CD8-positive, alpha-beta memory T cell (primary cell): Measurements from ENCODE around the gene SAXO1. TPM values are rescaled to one million over a fixed set of nuclear protein-coding genes. Genes with fewer than 3 reads are reported as not detected.

Experiments
- CTCF ChIA-PET: fragments of 350-600 bp; sonication (Branson Sonifier 250); formaldehyde crosslinking; loops from one replicate; lab custom pipeline; 2021; ENCODE audit warnings: antibody characterized with exemption; lab: Charles Lee
- POLR2A ChIA-PET: fragments of 350-600 bp; sonication (Branson Sonifier 250); formaldehyde crosslinking; loops from one replicate; lab custom pipeline; 2021; ENCODE audit warnings: antibody characterized with exemption; lab: Charles Lee
- DNase-seq, 5 donors: peaks; one replicate each; pipeline versions ENCODE4 v3.0.0 to v3.0.0-alpha.2; 2020 to 2022; ENCODE audit warnings: mixed read lengths in 1 of 5
- H3K27ac ChIP-seq: one replicate; pipeline ENCODE4 v1.7.0; 2013; ENCODE audit warnings: low read depth, mild to moderate bottlenecking, low read length, moderate library complexity
- H3K27me3 ChIP-seq: 2 replicates; pipeline ENCODE4 v1.7.0; 2013; ENCODE audit warnings: low read length, mild to moderate bottlenecking; ENCODE audit not compliant: insufficient read depth, poor library complexity, severe bottlenecking
- H3K36me3 ChIP-seq: 2 replicates; pipeline ENCODE4 v1.7.0; 2013; ENCODE audit warnings: mild to moderate bottlenecking, low read length, moderate library complexity; ENCODE audit not compliant: insufficient read depth
- H3K4me1 ChIP-seq: 2 replicates; pipeline ENCODE4 v1.7.0; 2013; ENCODE audit warnings: mild to moderate bottlenecking, low read length, moderate library complexity; ENCODE audit not compliant: insufficient read depth
- H3K4me3 ChIP-seq: 2 replicates; pipeline ENCODE4 v1.7.0; 2013; ENCODE audit warnings: mild to moderate bottlenecking, low read length
- H3K9me3 ChIP-seq: 2 replicates; pipeline ENCODE4 v1.7.0; 2013; ENCODE audit warnings: mild to moderate bottlenecking, low read length
- H3K27ac Mint-ChIP-seq, 8 donors: one replicate each; pipeline ENCODE4 v1.8.0; 2020 to 2021; ENCODE audit warnings: mixed read lengths in 8 of 8, mild to moderate bottlenecking in 6 of 8, inconsistent platforms in 3 of 8, moderate library complexity in 3 of 8
- H3K27me3 Mint-ChIP-seq, 2 donors: one replicate each; pipeline ENCODE4 v1.8.0; 2020 to 2021; ENCODE audit warnings: mixed read lengths in 2 of 2, mild to moderate bottlenecking in 1 of 2, moderate library complexity in 1 of 2
- H3K36me3 Mint-ChIP-seq, 3 donors: one replicate each; pipeline ENCODE4 v1.8.0; 2020 to 2021; ENCODE audit warnings: mixed read lengths in 3 of 3, inconsistent platforms in 1 of 3, mild to moderate bottlenecking in 1 of 3
- H3K4me1 Mint-ChIP-seq, 3 donors: one replicate each; pipeline ENCODE4 v1.8.0; 2020 to 2021; ENCODE audit warnings: mixed read lengths in 3 of 3, inconsistent platforms in 1 of 3, mild to moderate bottlenecking in 1 of 3
- H3K4me3 Mint-ChIP-seq, 7 donors: one replicate each; pipeline ENCODE4 v1.8.0; 2020 to 2021; ENCODE audit warnings: mixed read lengths in 7 of 7, mild to moderate bottlenecking in 6 of 7, moderate library complexity in 4 of 7, inconsistent platforms in 2 of 7
- H3K9me3 Mint-ChIP-seq, 5 donors: one replicate each; pipeline ENCODE4 v1.8.0; 2020 to 2022; ENCODE audit warnings: mixed read lengths in 5 of 5, mild to moderate bottlenecking in 3 of 5, moderate library complexity in 2 of 5, inconsistent platforms in 1 of 5
- polyA plus RNA-seq: library from polyadenylated mRNA; unstranded; fragments of 300-500 nt; fragmentation: Illumina TruSeq; gene quantifications from one replicate; pipeline ENCODE4 v1.2.3, GENCODE V29; 2021
- total RNA-seq, 2 experiments: library from RNA; stranded (reverse); gene quantifications; one replicate each; pipeline ENCODE4 v1.2.3, GENCODE V29; 2021

The SAXO1 gene
- total and polyA plus RNA-seq, 3 experiments from 2014 or later, result not detected

DNA sequence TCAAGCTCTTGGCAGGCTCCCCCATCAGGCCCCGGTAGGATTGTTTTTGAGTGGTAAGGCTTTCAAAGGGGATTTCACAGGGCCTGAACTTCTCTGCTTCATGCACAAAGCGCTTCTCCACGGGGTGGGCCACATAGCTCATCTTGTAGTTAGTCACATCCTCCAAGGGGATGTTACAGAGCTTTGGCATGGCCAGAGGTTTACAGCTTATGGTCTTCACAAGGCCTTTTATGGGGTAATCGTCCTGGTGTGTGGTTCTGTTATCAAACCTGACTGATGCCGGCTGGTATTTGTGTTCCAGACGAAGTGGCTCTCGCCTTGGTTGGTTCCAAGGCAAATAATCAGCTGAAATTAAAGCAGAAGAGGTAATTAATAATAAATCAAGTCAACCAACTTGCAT is 104.3 kb downstream of the SAXO1 start:
- POLR2A ChIA-PET, result no interaction called here
- no peak for DNase-seq
- peaks cover 0 to 3% of the 10 kb centered on the region in 2 donors for H3K27me3 Mint-ChIP-seq
- Histone ChIP-seq H3K9me3 (no peaks in the 10 kb centered on the region), H3K36me3 (no peaks in the 10 kb centered on the region), H3K4me1 (no peaks in the 10 kb centered on the region), H3K27me3 (no peaks in the 10 kb centered on the region), H3K4me3 (no peak overlapping the region), H3K27ac (no peak overlapping the region)
- no peaks in the 10 kb centered on the region for H3K4me1 Mint-ChIP-seq
- H3K27ac Mint-ChIP-seq, result peak overlapping the region in 2 of 8 donors; percentile 43 to 70
- H3K36me3 Mint-ChIP-seq, result no peaks in the 10 kb centered on the region
- no peaks in the 10 kb centered on the region for H3K9me3 Mint-ChIP-seq
- no peak overlapping the region for H3K4me3 Mint-ChIP-seq
- CTCF ChIA-PET, result no interaction called here

DNA sequence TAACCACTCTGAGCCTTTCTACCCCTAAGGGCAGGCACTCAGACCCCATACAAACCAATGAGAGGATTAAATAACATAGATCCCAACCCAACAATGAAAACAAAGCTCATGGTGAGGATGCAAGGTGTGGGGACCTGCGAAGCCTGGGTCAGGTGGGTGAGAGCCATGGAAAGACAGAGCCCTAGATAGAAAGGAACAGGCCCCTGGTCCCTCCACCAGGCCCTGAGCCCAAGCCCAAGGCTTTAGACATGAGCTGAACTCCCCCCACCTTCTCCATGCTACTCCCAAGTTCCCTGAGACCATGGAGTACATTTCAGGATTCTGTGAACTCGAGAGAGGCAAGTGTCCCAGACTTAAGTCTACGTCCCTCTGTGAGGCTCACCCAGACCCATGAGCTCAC is 106.5 kb downstream of the SAXO1 start:
- ChIA-PET CTCF (no interaction called here), POLR2A (no interaction called here)
- H3K36me3 Mint-ChIP-seq, result no peaks in the 10 kb centered on the region

DNA sequence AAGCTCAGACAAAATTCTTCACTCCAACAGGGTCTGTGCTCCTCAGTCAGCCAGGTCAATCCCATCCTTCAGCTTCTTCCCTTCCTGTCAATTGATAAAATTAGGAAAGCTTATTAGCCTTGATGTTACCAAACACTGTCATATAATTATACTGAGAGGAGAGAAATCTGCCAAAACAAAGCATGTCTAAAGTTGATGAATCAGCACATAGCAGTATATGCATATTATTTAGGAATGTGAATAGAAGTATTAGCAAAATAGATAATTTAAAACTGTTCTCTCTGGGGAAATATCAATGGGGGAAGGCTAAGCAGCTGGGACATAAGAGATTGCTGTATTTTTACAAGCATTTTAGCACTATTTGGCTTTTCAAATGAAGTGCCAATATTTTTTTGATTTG is 107.1 kb downstream of the SAXO1 start:
- H3K4me1 ChIP-seq, result no peaks in the 10 kb centered on the region
- Mint-ChIP-seq H3K27ac (no peak overlapping the region), H3K4me1 (no peaks in the 10 kb centered on the region), H3K4me3 (no peak overlapping the region), H3K36me3 (no peaks in the 10 kb centered on the region), H3K9me3 (no peaks in the 10 kb centered on the region), H3K27me3 (peaks cover 5% of the 10 kb centered on the region in 2 donors)
- H3K27me3 ChIP-seq, result no peaks in the 10 kb centered on the region
- no peak overlapping the region for H3K27ac ChIP-seq
- ChIA-PET POLR2A (no interaction called here), CTCF (interaction anchor here (0.8 kb wide), 1 partner anchor 539 kb away, joined by 3 read pairs; no protein-coding TSS in a partner anchor)
- no peaks in the 10 kb centered on the region for H3K36me3 ChIP-seq
- H3K4me3 ChIP-seq, result no peak overlapping the region
- no peaks in the 10 kb centered on the region for H3K9me3 ChIP-seq
- no peak for DNase-seq

More for the DNA sequence above, 106.5 kb downstream of the SAXO1 start:
- Histone ChIP-seq H3K4me3 (no peak overlapping the region), H3K9me3 (no peaks in the 10 kb centered on the region), H3K4me1 (no peaks in the 10 kb centered on the region), H3K27ac (no peak overlapping the region), H3K27me3 (no peaks in the 10 kb centered on the region), H3K36me3 (no peaks in the 10 kb centered on the region)
- no peak for DNase-seq
- no peaks in the 10 kb centered on the region for H3K9me3 Mint-ChIP-seq
- no peaks in the 10 kb centered on the region for H3K4me1 Mint-ChIP-seq
- peaks cover 2 to 5% of the 10 kb centered on the region in 2 donors for H3K27me3 Mint-ChIP-seq
- no peak overlapping the region for H3K27ac Mint-ChIP-seq
- no peak overlapping the region for H3K4me3 Mint-ChIP-seq

DNA sequence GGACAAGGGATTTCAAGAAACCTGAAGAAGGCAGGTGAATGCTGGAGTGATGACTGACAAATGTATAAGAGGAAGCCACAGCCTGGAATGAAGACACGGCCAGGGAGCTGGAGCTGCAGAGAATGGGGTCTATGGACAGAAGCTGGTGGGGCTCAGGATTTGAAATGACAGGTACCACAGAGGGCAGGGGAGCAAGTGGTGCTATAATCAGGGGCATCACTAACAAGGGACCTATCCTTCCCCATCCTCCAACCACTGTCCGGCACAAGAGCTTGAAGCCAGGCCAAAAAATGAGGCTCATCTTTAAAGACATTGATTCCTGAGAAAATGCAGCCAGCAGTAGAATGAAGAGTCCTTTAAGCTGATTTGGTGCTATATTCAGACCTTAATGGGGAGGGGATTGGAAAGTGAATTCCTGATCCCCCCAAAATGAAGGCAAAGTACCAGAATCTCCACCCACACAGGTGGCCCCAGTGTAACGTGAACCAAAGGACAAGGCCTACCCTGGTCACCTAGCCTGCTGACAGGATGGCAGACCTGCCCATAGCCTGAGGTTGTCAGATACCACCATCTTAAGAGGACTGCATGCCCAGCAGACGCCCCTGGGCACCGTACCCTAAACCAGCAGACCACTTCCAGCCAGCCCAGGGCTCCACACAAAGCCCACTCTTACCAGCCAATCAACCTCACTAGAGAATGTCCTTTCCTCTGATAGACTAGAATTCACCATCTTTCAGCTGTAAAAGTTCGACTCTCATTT is 109.2 kb downstream of the SAXO1 start:
- no peaks in the 10 kb centered on the region for H3K36me3 ChIP-seq
- H3K4me3 ChIP-seq, result no peak overlapping the region
- H3K36me3 Mint-ChIP-seq, result no peaks in the 10 kb centered on the region
- no peaks in the 10 kb centered on the region for H3K9me3 Mint-ChIP-seq
- peak overlapping the region in 1 of 8 donors; percentile 63 for H3K27ac Mint-ChIP-seq
- ChIA-PET POLR2A (no interaction called here), CTCF (no interaction called here)
- no peak overlapping the region for H3K4me3 Mint-ChIP-seq
- no peaks in the 10 kb centered on the region for H3K27me3 ChIP-seq
- no peak for DNase-seq
- no peaks in the 10 kb centered on the region for H3K4me1 ChIP-seq
- no peaks in the 10 kb centered on the region for H3K4me1 Mint-ChIP-seq
- H3K27ac ChIP-seq, result no peak overlapping the region
- H3K9me3 ChIP-seq, result no peaks in the 10 kb centered on the region
- peaks cover 5 to 10% of the 10 kb centered on the region in 2 donors for H3K27me3 Mint-ChIP-seq

DNA sequence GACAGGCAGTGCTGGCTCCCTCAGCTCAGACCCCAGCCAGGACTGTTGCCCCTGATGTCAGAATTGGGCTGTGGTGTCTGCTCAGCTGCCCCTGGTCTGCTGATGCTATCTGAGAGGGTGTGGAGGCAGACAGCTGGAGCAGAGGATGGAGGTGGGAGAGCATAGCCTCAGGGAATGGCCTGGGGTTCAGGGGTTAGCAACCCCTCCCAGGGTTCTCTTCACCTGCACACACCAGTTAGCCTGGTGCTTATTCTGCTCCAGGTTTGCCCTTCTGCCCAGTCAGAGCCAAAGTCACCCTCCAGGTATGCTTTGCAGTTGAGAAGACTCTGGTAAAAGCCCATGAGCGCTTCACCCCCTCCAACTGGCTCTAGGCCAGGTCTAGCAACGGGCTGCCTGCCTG is 109.8 kb downstream of the SAXO1 start:
- H3K4me3 ChIP-seq, result no peak overlapping the region
- Mint-ChIP-seq H3K9me3 (no peaks in the 10 kb centered on the region), H3K27me3 (peaks cover 4 to 10% of the 10 kb centered on the region in 2 donors), H3K4me3 (no peak overlapping the region), H3K4me1 (no peaks in the 10 kb centered on the region), H3K36me3 (no peaks in the 10 kb centered on the region), H3K27ac (no peak overlapping the region)
- CTCF ChIA-PET, result no interaction called here
- DNase-seq, result no peak
- H3K4me1 ChIP-seq, result no peaks in the 10 kb centered on the region
- POLR2A ChIA-PET, result no interaction called here
- no peak overlapping the region for H3K27ac ChIP-seq
- H3K9me3 ChIP-seq, result no peaks in the 10 kb centered on the region
- H3K27me3 ChIP-seq, result no peaks in the 10 kb centered on the region
- H3K36me3 ChIP-seq, result no peaks in the 10 kb centered on the region

DNA sequence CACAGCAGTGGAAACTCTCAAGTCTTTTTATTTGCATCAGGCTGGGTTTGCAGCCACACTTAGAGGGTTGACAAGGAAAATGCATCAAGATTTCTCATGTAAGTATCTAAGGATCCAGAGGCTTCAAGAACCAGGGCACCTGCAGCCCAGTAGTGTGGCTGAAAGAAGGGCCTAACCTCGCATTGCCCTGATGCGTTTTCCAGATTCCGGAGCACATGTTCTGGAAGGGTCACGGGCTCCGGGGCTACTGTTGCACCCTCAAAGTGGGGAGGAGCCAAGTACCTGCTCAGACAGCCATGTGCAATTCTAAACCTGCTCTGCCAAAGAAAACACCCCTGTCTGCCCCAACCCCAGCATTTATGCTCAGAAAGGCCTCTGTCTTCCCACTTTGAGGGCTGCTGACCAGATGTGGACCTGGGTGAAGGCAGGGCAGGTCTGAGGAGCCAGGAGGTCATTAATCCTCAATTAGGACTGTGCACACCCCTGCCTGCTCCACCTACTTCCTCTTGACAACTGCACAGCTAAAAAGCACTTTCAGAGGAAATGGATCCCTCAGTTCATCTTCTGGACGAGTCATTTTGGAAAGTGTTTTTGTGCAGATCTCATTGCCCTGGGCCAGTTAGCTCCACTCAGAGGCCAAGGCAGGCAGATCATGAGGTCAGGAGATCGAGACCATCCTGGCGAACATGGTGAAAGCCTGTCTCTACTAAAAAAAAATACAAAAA is 110.7 kb downstream of the SAXO1 start:
- no peaks in the 10 kb centered on the region for H3K36me3 Mint-ChIP-seq
- ChIA-PET POLR2A (no interaction called here), CTCF (no interaction called here)
- Histone ChIP-seq H3K27ac (no peak overlapping the region), H3K27me3 (no peaks in the 10 kb centered on the region), H3K4me1 (no peaks in the 10 kb centered on the region), H3K36me3 (no peaks in the 10 kb centered on the region), H3K4me3 (no peak overlapping the region), H3K9me3 (no peaks in the 10 kb centered on the region)
- no peak overlapping the region for H3K4me3 Mint-ChIP-seq
- no peaks in the 10 kb centered on the region for H3K4me1 Mint-ChIP-seq
- H3K27me3 Mint-ChIP-seq, result peaks cover 6 to 15% of the 10 kb centered on the region in 2 donors
- no peak overlapping the region for H3K27ac Mint-ChIP-seq
- no peaks in the 10 kb centered on the region for H3K9me3 Mint-ChIP-seq
- no peak for DNase-seq

DNA sequence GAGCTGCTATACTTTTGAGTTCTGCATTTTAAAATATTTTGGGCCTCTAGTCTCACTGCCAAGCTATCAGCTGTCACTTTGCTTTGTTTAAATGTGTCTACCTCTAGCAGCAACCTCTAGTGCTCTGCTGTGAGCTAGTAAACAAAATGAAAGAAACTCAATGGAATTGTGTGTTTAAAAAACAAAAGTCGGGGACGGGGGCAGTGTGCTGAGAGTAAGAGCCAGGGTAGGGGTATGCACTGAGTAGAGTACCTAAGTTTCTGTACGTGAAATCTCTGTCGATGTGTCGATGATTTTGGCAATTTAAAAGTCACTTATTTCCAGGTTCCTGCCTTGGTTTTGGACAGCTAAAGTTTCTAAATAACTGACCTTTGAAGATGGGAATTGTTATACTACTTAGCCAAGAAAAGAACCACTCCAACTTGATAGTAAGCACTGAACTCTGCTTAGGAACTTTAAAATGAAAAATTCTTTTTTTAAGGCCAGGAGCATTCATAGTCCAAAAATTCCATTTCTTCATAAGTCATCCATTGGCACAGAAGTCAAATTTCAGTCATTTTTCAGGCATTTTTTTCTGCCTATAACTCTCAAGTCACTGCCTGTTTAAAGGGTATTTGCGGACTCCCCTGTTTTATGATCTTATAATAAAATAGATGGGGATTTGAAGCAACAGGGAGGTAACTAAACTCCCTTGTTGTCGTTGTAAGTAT is 111.5 kb downstream of the SAXO1 start:
- Mint-ChIP-seq H3K9me3 (no peaks in the 10 kb centered on the region), H3K4me3 (no peak overlapping the region)
- POLR2A ChIA-PET, result no interaction called here

More for the DNA sequence above, 111.5 kb downstream of the SAXO1 start:
- H3K4me1 Mint-ChIP-seq, result no peaks in the 10 kb centered on the region
- H3K36me3 Mint-ChIP-seq, result no peaks in the 10 kb centered on the region
- CTCF ChIA-PET, result no interaction called here
- no peaks in the 10 kb centered on the region for H3K36me3 ChIP-seq
- no peak overlapping the region for H3K27ac ChIP-seq
- DNase-seq, result no peak
- no peak overlapping the region for H3K4me3 ChIP-seq
- no peaks in the 10 kb centered on the region for H3K27me3 ChIP-seq
- H3K4me1 ChIP-seq, result no peaks in the 10 kb centered on the region
- H3K9me3 ChIP-seq, result no peaks in the 10 kb centered on the region
- peaks cover 9 to 15% of the 10 kb centered on the region in 2 donors for H3K27me3 Mint-ChIP-seq
- no peak overlapping the region for H3K27ac Mint-ChIP-seq
